GM12878 (cell line): Measurements from ENCODE around the gene LIX1. TPM values are rescaled to one million over a fixed set of nuclear protein-coding genes. Genes with fewer than 3 reads are reported as not detected.

Source experiments
- ATAC-seq: fragments of 200-7000 bp; cut with Tn5 transposase; 3 replicates; pipeline ENCODE4 v1.9.1; 2020; ENCODE audit warnings: mild to moderate bottlenecking, moderate library complexity
- BruUV-seq: library from RNA; stranded (reverse); fragments of 400-500 nt; replicated peaks from 2 replicates; lab custom pipeline; 2021; lab: Mats Ljungman, UMichigan
- CTCF ChIA-PET: fragments of 300-600 bp; sonication (Branson Sonifier 250); formaldehyde crosslinking; extraction: SDS; loops from one replicate; lab custom pipeline; 2021; ENCODE audit warnings: inconsistent platforms; lab: Yijun Ruan, JAX
- POLR2A ChIA-PET: fragments of 350-600 bp; formaldehyde crosslinking; extraction: SDS; loops from one replicate; lab custom pipeline; 2021; ENCODE audit warnings: inconsistent platforms; lab: Charles Lee
- RAD21 ChIA-PET: fragments of 300-600 bp; sonication (Branson Sonifier 250); formaldehyde crosslinking; loops from one replicate; lab custom pipeline; 2023; ENCODE audit warnings: antibody characterized with exemption; ENCODE audit not compliant: unreplicated experiment; lab: Charles Lee
- SMC1A ChIA-PET: fragments of 300-600 bp; sonication (Branson Sonifier 250); formaldehyde crosslinking; loops from one replicate; lab custom pipeline; 2023; ENCODE audit not compliant: unreplicated experiment, uncharacterized antibody; lab: Charles Lee
- DNase-seq: peaks from one replicate; pipeline ENCODE4 v3.0.0-alpha.2; 2011; ENCODE audit warnings: low read depth, low spot score
- FAIRE-seq: peaks from 3 replicates; lab custom pipeline; 2011; peaks lifted over from hg19 to GRCh38; lab: Jason Lieb, UNC
- H2AFZ ChIP-seq: 2 replicates; pipeline ENCODE4 v1.6.0; 2011; ENCODE audit warnings: low read depth, low read length, control low read depth; ENCODE audit not compliant: control insufficient read depth
- H3K27ac ChIP-seq: 2 replicates; pipeline ENCODE4 v1.5.1; 2011; ENCODE audit warnings: control low read depth; ENCODE audit not compliant: control insufficient read depth, insufficient read depth
- H3K27me3 ChIP-seq, 2 experiments: replicated peaks in 1 of 2; 2 replicates each; pipeline versions ENCODE4 v1.6.0 to v1.6.1; 2011; ENCODE audit warnings: low read length in 1 of 2; ENCODE audit not compliant: control insufficient read depth in 2 of 2, insufficient read depth in 2 of 2
- H3K36me3 ChIP-seq, 2 experiments: 2 replicates each; pipeline ENCODE4 v1.5.1; 2011; ENCODE audit warnings: low read length in 1 of 2; ENCODE audit not compliant: control insufficient read depth in 2 of 2, insufficient read depth in 2 of 2
- H3K4me1 ChIP-seq: 2 replicates; pipeline ENCODE4 v1.6.1; 2011; ENCODE audit warnings: mild to moderate bottlenecking, low read length, moderate library complexity, mixed read lengths; ENCODE audit not compliant: control insufficient read depth, insufficient read depth
- H3K4me2 ChIP-seq: 2 replicates; pipeline ENCODE4 v1.6.0; 2011; ENCODE audit warnings: control low read depth; ENCODE audit not compliant: control insufficient read depth, insufficient read depth
- H3K4me3 ChIP-seq: fragments of 200-600 bp; sonication (generic); 2 replicates; pipeline ENCODE4 v1.5.1; 2016
- H3K79me2 ChIP-seq: 2 replicates; pipeline ENCODE4 v1.6.0; 2011; ENCODE audit warnings: low read length; ENCODE audit not compliant: control insufficient read depth, insufficient read depth
- H3K9ac ChIP-seq: 2 replicates; pipeline ENCODE4 v1.8.0; 2011; ENCODE audit warnings: low read length, control low read depth, mixed read lengths; ENCODE audit not compliant: control insufficient read depth, insufficient read depth
- H3K9me3 ChIP-seq: replicated peaks from 3 replicates; pipeline ENCODE4 v1.5.1; 2011; ENCODE audit warnings: mild to moderate bottlenecking, low read length; ENCODE audit not compliant: control insufficient read depth, insufficient read depth
- H4K20me1 ChIP-seq: 2 replicates; pipeline ENCODE4 v1.6.0; 2011; ENCODE audit not compliant: control insufficient read depth, insufficient read depth
- HCFC1 ChIP-seq: fragments of 150-350 bp; IDR thresholded peaks from 2 replicates; pipeline ENCODE4 v1.6.1; 2014; ENCODE audit warnings: low read length
- HDGF ChIP-seq: fragments of 450-650 bp; IDR thresholded peaks from 2 replicates; pipeline ENCODE4 v1.6.1; 2016; ENCODE audit warnings: antibody characterized with exemption
- KAT2A ChIP-seq: conservative IDR thresholded peaks from 2 replicates; pipeline ENCODE4 v1.6.1; 2011; ENCODE audit warnings: low read depth, low read length; ENCODE audit not compliant: control insufficient read depth
- NFYB ChIP-seq: IDR thresholded peaks from 2 replicates; pipeline ENCODE4 v1.6.1; 2011; ENCODE audit warnings: low read depth, mild to moderate bottlenecking, low read length, improper control_type of control experiment, moderate library complexity; ENCODE audit not compliant: insufficient read depth
- PKNOX1 ChIP-seq: fragments of 450-650 bp; IDR thresholded peaks from 2 replicates; pipeline ENCODE4 v1.6.1; 2016; ENCODE audit warnings: mild to moderate bottlenecking
- PRDM15 ChIP-seq: fragments of 450-650 bp; formaldehyde crosslinking; IDR thresholded peaks from 2 replicates; pipeline ENCODE4 v1.4.0; 2020; ENCODE audit warnings: mild to moderate bottlenecking, moderate library complexity
- RUNX3 ChIP-seq: IDR thresholded peaks from 2 replicates; pipeline ENCODE4 v1.6.1; 2012; ENCODE audit warnings: low read length, inconsistent platforms
- SRF ChIP-seq, 2 experiments: IDR thresholded peaks; 2 replicates each; pipeline ENCODE4 v1.6.1; 2011; ENCODE audit warnings: low read depth in 2 of 2, low read length in 2 of 2, mild to moderate bottlenecking in 1 of 2, moderate library complexity in 1 of 2
- STAT1 ChIP-seq: fragments of 450-650 bp; conservative IDR thresholded peaks from 2 replicates; pipeline ENCODE4 v1.6.1; 2014; ENCODE audit warnings: antibody characterized with exemption, mild to moderate bottlenecking
- TAF1 ChIP-seq: IDR thresholded peaks from 2 replicates; pipeline ENCODE4 v1.6.1; 2011; ENCODE audit warnings: mild to moderate bottlenecking, low read depth, low read length, borderline replicate concordance
- ZBTB11 ChIP-seq: fragments of 450-650 bp; formaldehyde crosslinking; IDR thresholded peaks from 2 replicates; pipeline ENCODE4 v1.5.0; 2022; ENCODE audit warnings: mild to moderate bottlenecking, missing genetic modification characterization
- WGBS: methylation state at CpG from one replicate; pipeline ENCODE4 v1.1.6; 2016; ENCODE audit warnings: low lambda C conversion rate; ENCODE audit not compliant: insufficient replicate concordance, insufficient coverage; ENCODE audit errors: missing lambda C conversion rate; 5-methylcytosine and 5-hydroxymethylcytosine counted together
- in situ Hi-C: fragments of 300-500 bp; cut with MboI; formaldehyde crosslinking; loops from 9 replicates; pipeline ENCODE4 v1.14.3; 2018; ENCODE audit warnings: mixed read lengths
- intact Hi-C: fragments of 100-400 bp; cut with micrococcal nuclease; formaldehyde crosslinking; loops from one replicate; pipeline ENCODE4 v1.14.2; 2022; ENCODE audit not compliant: unreplicated experiment
- polyA plus RNA-seq, 11 experiments: library from polyadenylated mRNA; depleted of rRNA in 4 of 11; unstranded in 6 of 11; stranded (reverse) in 5 of 11; fragments of >200 nt; fragmentation: Nextera tagmentation in 4 of 11; fragmentation: Illumina TruSeq in 1 of 11; extraction: Ambion mirVana in 4 of 11; extraction: Trizol in 1 of 11; gene quantifications; 1 replicate in 1 of 11; 2 replicates in 10 of 11; pipeline versions ENCODE4 v1.2.1 to v1.2.3, GENCODE V29; 2011 to 2016; ENCODE audit warnings: inconsistent platforms in 2 of 11, missing spikeins in 2 of 11, low read depth in 1 of 11
- total RNA-seq, 4 experiments: library from RNA; depleted of rRNA in 3 of 4; stranded (reverse); fragments of >200 nt in 3 of 4; fragmentation: Illumina TruSeq in 1 of 4; extraction: Trizol in 1 of 4; gene quantifications; 2 replicates each; pipeline versions ENCODE4 v1.2.1 to v1.2.3, GENCODE V29; 2013 to 2021

The LIX1 gene
- total and polyA plus RNA-seq, 10 of the 15 experiments (the other 5 are each of a cell fraction or from before 2014, with no cell fraction given), result 0.02 to 0.07 (median 0.04) TPM; not detected in 5

GRCh38 chr5:97141031-97141430 is 1.4 kb downstream of the LIX1 start:
- H3K27me3 ChIP-seq, result no peaks in the 10 kb centered on the region
- no peaks in the 10 kb centered on the region for H3K4me1 ChIP-seq
- H2AFZ ChIP-seq, result no peak overlapping the region
- H4K20me1 ChIP-seq, result no peaks in the 10 kb centered on the region
- FAIRE-seq (no peak), DNase-seq (no peak), ATAC-seq (no peak)
- H3K79me2 ChIP-seq, result no peaks in the 10 kb centered on the region
- intact Hi-C loops (loop anchor here (5.0 kb wide), 1 partner anchor 99 kb away; no protein-coding TSS in a partner anchor), in situ Hi-C loops (loop anchor here (5.0 kb wide), 1 partner anchor 94 kb away; no protein-coding TSS in a partner anchor)
- H3K36me3 ChIP-seq, result no peaks in the 10 kb centered on the region
- ChIA-PET SMC1A (interaction anchor here (0.6 to 4.5 kb wide), 12 partner anchors 15 to 389 kb away, joined by 3 to 106 read pairs (median 4); no protein-coding TSS in a partner anchor), RAD21 (interaction anchor here (0.9 to 6.5 kb wide), 10 partner anchors 17 to 394 kb away, joined by 3 to 86 read pairs (median 11); no protein-coding TSS in a partner anchor), CTCF (interaction anchor here (1.0 to 8.0 kb wide), 13 partner anchors 21 to 397 kb away, joined by 3 to 165 read pairs (median 4); no protein-coding TSS in a partner anchor), POLR2A (interaction anchor here (0.8 kb wide), 1 partner anchor 26 kb away, joined by 3 read pairs; no protein-coding TSS in a partner anchor)
- H3K9me3 ChIP-seq, result no peaks in the 10 kb centered on the region
- TF ChIP-seq KAT2A (no peak), ZBTB11 (CRISPR knock-in tag) (no peak), RUNX3 (no peak), STAT1 (no peak), HDGF (no peak), PKNOX1 (no peak), NFYB (no peak), TAF1 (no peak), SRF (IDR thresholded peaks at IDR 0.05; ENCODE audit: low read depth in 2 of 2, low read length in 2 of 2) (no peak), HCFC1 (no peak), PRDM15 (CRISPR knock-in tag) (no peak)
- no peak overlapping the region for H3K4me2 ChIP-seq
- WGBS, result 54% methylated on average over 4 of the region's 4 CpGs
- H3K4me3 ChIP-seq, result no peak overlapping the region
- no TSS peak for BruUV-seq
- H3K27ac ChIP-seq, result no peak overlapping the region
- H3K9ac ChIP-seq, result no peak overlapping the region
